GM21825 (cell line): Measurements from ENCODE around the gene LCE2A.

Experiments used
- ATAC-seq: cut with Tn5 transposase; IDR thresholded peaks from one replicate; pipeline ENCODE4 v1.9.1; 2021; ENCODE audit warnings: mild to moderate bottlenecking, moderate library complexity; ENCODE audit not compliant: unreplicated experiment

The LCE2A gene

DNA sequence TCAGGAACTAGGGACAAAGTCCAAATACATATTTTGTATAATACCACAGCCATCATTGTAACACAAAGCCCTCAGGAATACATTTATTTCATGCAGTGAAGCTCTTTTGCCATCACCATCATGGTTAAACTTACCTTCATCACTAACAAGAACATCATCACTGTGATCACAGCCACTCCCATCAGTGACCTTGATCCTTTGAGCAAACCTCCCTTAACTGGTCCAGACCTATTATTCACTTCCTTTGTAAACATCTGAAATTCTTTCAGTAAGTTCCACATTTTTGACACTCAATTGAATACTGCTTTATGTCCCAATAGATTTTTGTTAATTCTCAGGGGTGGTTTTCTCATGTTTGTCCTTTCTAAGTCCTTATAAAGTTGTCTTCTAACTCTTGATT is 43.5 kb downstream of the LCE2A start:
- no peak for ATAC-seq

- no peak for ATAC-seq
Observed at GRCh38 chr1:152743371-152744145, 45.4 kb downstream of the LCE2A start.

GRCh38 chr1:152745289-152745704 is 47.2 kb downstream of the LCE2A start:
- ATAC-seq: no peak

DNA sequence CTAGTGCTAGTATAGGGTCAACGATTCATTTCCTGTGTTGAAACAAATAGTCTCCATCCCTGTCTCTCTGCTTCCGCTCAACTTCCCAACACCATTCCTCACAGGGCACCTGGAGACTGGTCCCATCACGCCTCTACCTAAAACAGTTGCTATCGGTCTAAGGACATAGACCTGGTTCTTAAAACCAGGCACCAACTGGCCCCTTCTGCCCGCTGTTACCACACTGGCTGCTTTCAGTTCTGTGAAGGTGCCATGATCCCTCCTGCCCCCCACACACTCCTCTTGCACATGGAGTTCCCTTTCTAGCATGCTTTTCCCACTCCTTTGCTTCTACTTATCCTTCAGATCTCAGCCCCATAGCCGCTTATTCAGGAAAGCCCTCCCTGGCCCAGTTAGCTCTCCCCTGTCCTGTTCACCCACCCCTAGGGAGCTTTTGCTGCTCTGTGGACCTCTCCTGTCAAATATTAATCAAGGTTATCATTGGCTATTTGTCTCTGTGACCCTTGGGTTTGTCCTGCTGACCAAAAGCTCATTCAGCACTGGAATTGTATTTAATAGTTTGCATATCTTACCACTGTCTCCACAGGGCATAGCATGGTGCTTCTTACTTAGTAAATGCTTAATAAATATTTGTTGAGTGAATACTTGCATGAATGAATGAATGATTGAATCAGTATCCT is 47.8 kb downstream of the LCE2A start:
- ATAC-seq: no peak

DNA sequence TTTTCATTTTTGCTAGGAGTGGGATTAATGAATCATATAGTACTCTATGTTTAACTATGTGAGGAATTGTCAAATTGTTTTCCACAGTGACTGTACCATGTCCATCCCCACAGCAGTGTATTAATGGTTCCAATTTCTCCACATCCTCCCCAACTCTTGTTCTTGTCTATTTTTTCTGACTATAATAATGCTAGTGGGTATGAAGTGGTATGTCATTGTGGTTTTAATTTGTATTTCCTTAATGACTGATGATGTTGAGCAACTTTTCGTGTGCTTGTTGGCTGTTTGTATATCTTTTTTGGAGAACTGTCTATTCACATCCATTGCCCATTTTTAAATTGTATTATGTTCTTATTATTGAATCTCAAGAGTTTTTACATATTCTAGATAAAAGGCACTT is 49.7 kb downstream of the LCE2A start:
- ATAC-seq: no peak
